Stromal cell of bone marrow (primary cell): Measurements from ENCODE around the gene COX7C.
"Not testable (repeated sequence)": the region's sequence is repeated elsewhere in the genome, so short reads cannot be mapped to it uniquely, and the experiment has no call there.

Source experiments
- DNase-seq: peaks from one replicate; pipeline ENCODE4 v3.0.0-alpha.2; 2012; ENCODE audit warnings: low read depth

COX7C gene

GRCh38 chr5:86617756-86618576 is at the start of gene COX7C:
Gene COX7C, plus strand, starts transcription at chr5:86617941. Its CDS starts 115 bp downstream, at chr5:86618056.
- peak; percentile 93 for DNase-seq

GRCh38 chr5:86569522-86570426 is 48.0 kb upstream of the COX7C start:
- not testable (repeated sequence) for DNase-seq

- DNase-seq, result no peak
Observed at GRCh38 chr5:86570427-86571083, 47.2 kb upstream of the COX7C start.

- not testable (repeated sequence) for DNase-seq
Observed at GRCh38 chr5:86571109-86571508, 46.6 kb upstream of the COX7C start.

GRCh38 chr5:86572825-86573517 is 44.8 kb upstream of the COX7C start:
- DNase-seq, result no peak

- no peak for DNase-seq
Observed at GRCh38 chr5:86579502-86579901, 38.2 kb upstream of the COX7C start.

GRCh38 chr5:86596476-86596875 is 21.3 kb upstream of the COX7C start:
- no peak for DNase-seq

GRCh38 chr5:86605881-86606280 is 11.9 kb upstream of the COX7C start:
- DNase-seq, result no peak

GRCh38 chr5:86613455-86613854 is 4.3 kb upstream of the COX7C start:
- no peak for DNase-seq

- DNase-seq, result no peak
Observed at GRCh38 chr5:86617309-86617755, 409 bp upstream of the COX7C start.

- no peak for DNase-seq
Observed at GRCh38 chr5:86623785-86624483, 6.2 kb downstream of the COX7C start.

- DNase-seq, result no peak
Observed at GRCh38 chr5:86625148-86625547, 7.4 kb downstream of the COX7C start.

- no peak for DNase-seq
Observed at GRCh38 chr5:86626149-86626548, 8.4 kb downstream of the COX7C start.

- DNase-seq, result no peak
Observed at GRCh38 chr5:86631165-86631564, 13.4 kb downstream of the COX7C start.

- no peak for DNase-seq
Observed at GRCh38 chr5:86640998-86641397, 23.3 kb downstream of the COX7C start.

GRCh38 chr5:86644843-86645242 is 27.1 kb downstream of the COX7C start:
- no peak for DNase-seq

- DNase-seq, result no peak
Observed at GRCh38 chr5:86645885-86646284, 28.1 kb downstream of the COX7C start.

- no peak for DNase-seq
Observed at GRCh38 chr5:86646671-86647070, 28.9 kb downstream of the COX7C start.

- DNase-seq, result no peak
Observed at GRCh38 chr5:86649832-86650505, 32.2 kb downstream of the COX7C start.

- not testable (repeated sequence) for DNase-seq
Observed at GRCh38 chr5:86660771-86661170, 43.0 kb downstream of the COX7C start.
